K562 (cell line): ENCODE data around the gene BAIAP3. TPM values are rescaled to one million over a fixed set of nuclear protein-coding genes. Genes with fewer than 3 reads are reported as not detected.

Experiments used
- GABPB1 ChIP-seq: sonication (generic); formaldehyde crosslinking; IDR thresholded peaks from 2 replicates; pipeline ENCODE4 v1.8.0; 2022; ENCODE audit warnings: mild to moderate bottlenecking, missing genetic modification reagents
- MYBL2 ChIP-seq, 2 experiments: fragments of 450-650 bp in 1 of 2; sonication (generic) in 1 of 2; formaldehyde crosslinking in 1 of 2; IDR thresholded peaks; 2 replicates each; pipeline versions ENCODE4 v1.6.1 to v1.8.1; 2017 to 2022; ENCODE audit warnings: borderline replicate concordance in 1 of 2, inconsistent platforms in 1 of 2, low read depth in 1 of 2, mild to moderate bottlenecking in 1 of 2, missing genetic modification reagents in 1 of 2, moderate library complexity in 1 of 2
- NBN ChIP-seq: fragments of 450-650 bp; IDR thresholded peaks from 2 replicates; pipeline ENCODE4 v1.6.1; 2016; ENCODE audit warnings: low read depth, mild to moderate bottlenecking
- POLR2G ChIP-seq: fragments of 200-400 bp; formaldehyde crosslinking; IDR thresholded peaks from 2 replicates; pipeline ENCODE4 v1.6.1; 2017; ENCODE audit warnings: low read depth, mild to moderate bottlenecking, antibody characterized with exemption, low read length, moderate library complexity
- TCF7 ChIP-seq: sonication (generic); IDR thresholded peaks from 2 replicates; pipeline ENCODE4 v1.6.1; 2016; ENCODE audit warnings: antibody characterized with exemption, borderline replicate concordance
- ZNF146 ChIP-seq: IDR thresholded peaks from one replicate; pipeline ENCODE4 v1.6.1; 2018; ENCODE audit warnings: missing compliant biosample characterization; ENCODE audit not compliant: unreplicated experiment
- ZNF316 ChIP-seq: fragments of 450-650 bp; IDR thresholded peaks from 2 replicates; pipeline ENCODE4 v1.6.1; 2016
- ZNF354B ChIP-seq: fragments of 250-450 bp; sonication (Bioruptor Pico); IDR thresholded peaks from 2 replicates; pipeline ENCODE4 v1.4.0; 2020
- ZNF778 ChIP-seq: fragments of 450-650 bp; formaldehyde crosslinking; IDR thresholded peaks from 2 replicates; pipeline ENCODE4 v1.4.0; 2020; ENCODE audit warnings: mild to moderate bottlenecking, moderate library complexity
- polyA plus RNA-seq, 8 experiments: library from polyadenylated mRNA; depleted of rRNA in 4 of 8; stranded (reverse) in 5 of 8; unstranded in 3 of 8; fragments of >200 nt; fragmentation: Nextera tagmentation in 2 of 8; fragmentation: Illumina TruSeq in 1 of 8; extraction: Ambion mirVana in 2 of 8; extraction: Trizol in 1 of 8; gene quantifications; 2 replicates each; pipeline versions ENCODE4 v1.2.1 to v1.2.3, GENCODE V29; 2011 to 2014; ENCODE audit warnings: inconsistent platforms in 1 of 8, missing spikeins in 1 of 8
- total RNA-seq, 7 experiments: library from RNA; depleted of rRNA in 6 of 7; stranded (reverse); fragments of >200 nt in 6 of 7; fragmentation: Illumina TruSeq in 2 of 7; extraction: Trizol in 2 of 7; gene quantifications; 2 replicates each; pipeline versions ENCODE4 v1.2.1 to v1.2.3, GENCODE V29; 2011 to 2021; ENCODE audit warnings: low replicate concordance in 1 of 7
- TF ChIP-seq, protein P1 (sequence below): fragments of 250-450 bp; sonication (Bioruptor Pico); IDR thresholded peaks from 2 replicates; pipeline ENCODE4 v1.8.0; 2021; ENCODE audit warnings: moderate library complexity, mild to moderate bottlenecking, inconsistent platforms
- TF ChIP-seq, protein P2 (sequence below): IDR thresholded peaks from 2 replicates; pipeline ENCODE4 v1.6.1; 2012; ENCODE audit warnings: low read depth, low read length, improper control_type of control experiment, borderline replicate concordance
- TF ChIP-seq, protein P3 (sequence below): sonication (generic); formaldehyde crosslinking; IDR thresholded peaks from 2 replicates; pipeline ENCODE4 v1.8.0; 2022; ENCODE audit warnings: mild to moderate bottlenecking, missing genetic modification reagents
- TF ChIP-seq, protein P4 (sequence below): fragments of 450-650 bp; IDR thresholded peaks from 2 replicates; pipeline ENCODE4 v1.6.1; 2017; ENCODE audit warnings: antibody characterized with exemption
- TF ChIP-seq, protein P5 (sequence below): fragments of 250-450 bp; sonication (Bioruptor Pico); IDR thresholded peaks from 2 replicates; pipeline ENCODE4 v1.4.0; 2020; ENCODE audit warnings: borderline replicate concordance

Gene BAIAP3
- total and polyA plus RNA-seq, 9 of the 15 experiments (the other 6 are each of a cell fraction or from before 2014, with no cell fraction given) = 0.03 to 4.5 (median 0.57) TPM; not detected in 1

DNA sequence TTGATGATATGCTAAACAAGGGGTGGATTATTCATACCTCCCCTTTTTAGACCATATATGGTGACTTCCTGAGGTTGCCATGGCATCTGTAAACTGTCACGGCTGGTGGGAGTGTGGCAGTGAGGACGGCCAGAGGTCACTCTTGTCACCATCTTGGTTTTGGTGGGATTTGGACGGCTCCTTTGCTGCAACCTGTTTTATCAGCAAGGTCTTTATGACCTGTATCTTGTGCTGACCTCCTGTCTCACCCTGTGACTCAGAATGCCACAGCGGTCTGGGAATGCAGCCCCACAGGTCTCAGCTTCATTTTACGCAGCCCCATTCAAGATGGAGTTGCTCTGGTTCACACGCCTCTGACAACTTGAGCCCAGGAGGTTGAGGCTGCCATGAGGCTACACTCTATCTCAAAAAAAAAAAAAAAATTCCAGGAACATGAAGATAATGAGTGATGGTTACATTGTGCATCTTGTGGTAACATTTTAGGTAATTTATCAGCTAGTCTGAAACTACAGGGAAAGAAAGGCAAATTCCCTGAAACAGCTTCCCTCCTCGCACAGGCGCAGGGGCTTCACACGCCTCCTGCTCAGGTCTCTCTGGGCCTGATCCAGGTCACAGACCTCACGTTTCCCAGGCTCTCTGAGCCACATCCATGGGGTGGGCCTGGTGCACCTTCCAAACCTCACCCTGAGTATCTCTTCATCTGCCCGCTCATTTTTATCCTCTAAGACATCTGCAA, 39.4 kb upstream of the BAIAP3 start (continued):
- TF ChIP-seq, protein P1, sequence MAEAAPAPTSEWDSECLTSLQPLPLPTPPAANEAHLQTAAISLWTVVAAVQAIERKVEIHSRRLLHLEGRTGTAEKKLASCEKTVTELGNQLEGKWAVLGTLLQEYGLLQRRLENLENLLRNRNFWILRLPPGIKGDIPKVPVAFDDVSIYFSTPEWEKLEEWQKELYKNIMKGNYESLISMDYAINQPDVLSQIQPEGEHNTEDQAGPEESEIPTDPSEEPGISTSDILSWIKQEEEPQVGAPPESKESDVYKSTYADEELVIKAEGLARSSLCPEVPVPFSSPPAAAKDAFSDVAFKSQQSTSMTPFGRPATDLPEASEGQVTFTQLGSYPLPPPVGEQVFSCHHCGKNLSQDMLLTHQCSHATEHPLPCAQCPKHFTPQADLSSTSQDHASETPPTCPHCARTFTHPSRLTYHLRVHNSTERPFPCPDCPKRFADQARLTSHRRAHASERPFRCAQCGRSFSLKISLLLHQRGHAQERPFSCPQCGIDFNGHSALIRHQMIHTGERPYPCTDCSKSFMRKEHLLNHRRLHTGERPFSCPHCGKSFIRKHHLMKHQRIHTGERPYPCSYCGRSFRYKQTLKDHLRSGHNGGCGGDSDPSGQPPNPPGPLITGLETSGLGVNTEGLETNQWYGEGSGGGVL (CRISPR knock-in tag) = peak; percentile 88
- TF ChIP-seq ZNF778 (CRISPR knock-in tag) = no peak
- TF ChIP-seq, protein P2, sequence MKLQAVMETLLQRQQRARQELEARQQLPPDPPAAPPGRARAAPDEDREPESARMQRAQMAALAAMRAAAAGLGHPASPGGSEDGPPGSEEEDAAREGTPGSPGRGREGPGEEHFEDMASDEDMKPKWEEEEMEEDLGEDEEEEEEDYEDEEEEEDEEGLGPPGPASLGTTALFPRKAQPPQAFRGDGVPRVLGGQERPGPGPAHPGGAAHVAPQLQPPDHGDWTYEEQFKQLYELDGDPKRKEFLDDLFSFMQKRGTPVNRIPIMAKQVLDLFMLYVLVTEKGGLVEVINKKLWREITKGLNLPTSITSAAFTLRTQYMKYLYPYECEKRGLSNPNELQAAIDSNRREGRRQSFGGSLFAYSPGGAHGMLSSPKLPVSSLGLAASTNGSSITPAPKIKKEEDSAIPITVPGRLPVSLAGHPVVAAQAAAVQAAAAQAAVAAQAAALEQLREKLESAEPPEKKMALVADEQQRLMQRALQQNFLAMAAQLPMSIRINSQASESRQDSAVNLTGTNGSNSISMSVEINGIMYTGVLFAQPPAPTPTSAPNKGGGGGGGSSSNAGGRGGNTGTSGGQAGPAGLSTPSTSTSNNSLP = no peak
- TF ChIP-seq TCF7 = no peak
- TF ChIP-seq, protein P3, sequence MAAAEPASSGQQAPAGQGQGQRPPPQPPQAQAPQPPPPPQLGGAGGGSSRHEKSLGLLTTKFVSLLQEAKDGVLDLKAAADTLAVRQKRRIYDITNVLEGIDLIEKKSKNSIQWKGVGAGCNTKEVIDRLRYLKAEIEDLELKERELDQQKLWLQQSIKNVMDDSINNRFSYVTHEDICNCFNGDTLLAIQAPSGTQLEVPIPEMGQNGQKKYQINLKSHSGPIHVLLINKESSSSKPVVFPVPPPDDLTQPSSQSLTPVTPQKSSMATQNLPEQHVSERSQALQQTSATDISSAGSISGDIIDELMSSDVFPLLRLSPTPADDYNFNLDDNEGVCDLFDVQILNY (CRISPR knock-in tag) = no peak
- TF ChIP-seq, protein P4, sequence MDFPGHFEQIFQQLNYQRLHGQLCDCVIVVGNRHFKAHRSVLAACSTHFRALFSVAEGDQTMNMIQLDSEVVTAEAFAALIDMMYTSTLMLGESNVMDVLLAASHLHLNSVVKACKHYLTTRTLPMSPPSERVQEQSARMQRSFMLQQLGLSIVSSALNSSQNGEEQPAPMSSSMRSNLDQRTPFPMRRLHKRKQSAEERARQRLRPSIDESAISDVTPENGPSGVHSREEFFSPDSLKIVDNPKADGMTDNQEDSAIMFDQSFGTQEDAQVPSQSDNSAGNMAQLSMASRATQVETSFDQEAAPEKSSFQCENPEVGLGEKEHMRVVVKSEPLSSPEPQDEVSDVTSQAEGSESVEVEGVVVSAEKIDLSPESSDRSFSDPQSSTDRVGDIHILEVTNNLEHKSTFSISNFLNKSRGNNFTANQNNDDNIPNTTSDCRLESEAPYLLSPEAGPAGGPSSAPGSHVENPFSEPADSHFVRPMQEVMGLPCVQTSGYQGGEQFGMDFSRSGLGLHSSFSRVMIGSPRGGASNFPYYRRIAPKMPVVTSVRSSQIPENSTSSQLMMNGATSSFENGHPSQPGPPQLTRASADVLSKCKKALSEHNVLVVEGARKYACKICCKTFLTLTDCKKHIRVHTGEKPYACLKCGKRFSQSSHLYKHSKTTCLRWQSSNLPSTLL = no peak
- TF ChIP-seq ZNF146 (CRISPR knock-in tag) = no peak
- TF ChIP-seq ZNF316 = no peak
- no peak for TF ChIP-seq GABPB1 (CRISPR knock-in tag)
- TF ChIP-seq ZNF354B (CRISPR knock-in tag) = peak; percentile 94
- TF ChIP-seq NBN = no peak
- no peak for TF ChIP-seq POLR2G
- no peak for TF ChIP-seq MYBL2 (IDR thresholded peaks at IDR 0.05; ENCODE audit: low read depth)
- TF ChIP-seq MYBL2 (CRISPR knock-in tag; IDR thresholded peaks at IDR 0.05; ENCODE audit: borderline replicate concordance) = no peak
- TF ChIP-seq, protein P5, sequence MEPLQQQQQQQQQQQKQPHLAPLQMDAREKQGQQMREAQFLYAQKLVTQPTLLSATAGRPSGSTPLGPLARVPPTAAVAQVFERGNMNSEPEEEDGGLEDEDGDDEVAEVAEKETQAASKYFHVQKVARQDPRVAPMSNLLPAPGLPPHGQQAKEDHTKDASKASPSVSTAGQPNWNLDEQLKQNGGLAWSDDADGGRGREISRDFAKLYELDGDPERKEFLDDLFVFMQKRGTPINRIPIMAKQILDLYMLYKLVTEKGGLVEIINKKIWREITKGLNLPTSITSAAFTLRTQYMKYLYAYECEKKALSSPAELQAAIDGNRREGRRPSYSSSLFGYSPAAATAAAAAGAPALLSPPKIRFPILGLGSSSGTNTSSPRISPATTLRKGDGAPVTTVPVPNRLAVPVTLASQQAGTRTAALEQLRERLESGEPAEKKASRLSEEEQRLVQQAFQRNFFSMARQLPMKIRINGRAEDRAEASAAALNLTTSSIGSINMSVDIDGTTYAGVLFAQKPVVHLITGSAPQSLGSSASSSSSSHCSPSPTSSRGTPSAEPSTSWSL = peak; percentile 96; the same call in 1 of the 2 replicates
